ENCODE results near the gene STPG1. TPM values are rescaled to one million over a fixed set of nuclear protein-coding genes. Genes with fewer than 3 reads are reported as not detected.

STPG1 gene
- total and polyA plus RNA-seq, 2 donors (not counting 3 experiments of a cell fraction or from before 2014, with no cell fraction given): 6.3 to 10.2 TPM

DNA sequence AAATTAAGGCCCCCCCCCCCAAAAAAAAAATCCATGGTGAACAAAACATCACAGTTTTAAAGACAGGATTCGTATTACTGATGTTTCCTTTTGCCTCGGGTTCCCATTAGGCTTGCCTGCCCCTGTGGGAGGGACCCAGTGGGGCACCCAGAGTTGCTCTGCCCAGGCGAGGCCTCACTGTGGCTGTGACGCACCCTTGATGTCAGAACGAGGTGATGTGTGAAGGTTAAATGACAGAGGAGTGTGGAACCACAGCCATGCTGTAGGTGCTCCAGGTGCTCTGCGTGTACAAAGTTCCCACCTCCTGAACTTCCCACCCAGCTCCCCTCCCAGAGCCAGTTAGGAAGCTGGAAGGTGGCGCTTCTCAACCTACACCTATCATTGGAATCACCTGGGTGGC is 56.5 kb downstream of the STPG1 start:
- TF ChIP-seq GATA2 (IDR thresholded peaks at IDR 0.05; ENCODE audit: insufficient read depth, insufficient read length, low read depth, low read length): no peak
- no peak for TF ChIP-seq FOS (IDR thresholded peaks at IDR 0.05; ENCODE audit: borderline replicate concordance, insufficient read depth, low read length)
- TF ChIP-seq, protein P1, sequence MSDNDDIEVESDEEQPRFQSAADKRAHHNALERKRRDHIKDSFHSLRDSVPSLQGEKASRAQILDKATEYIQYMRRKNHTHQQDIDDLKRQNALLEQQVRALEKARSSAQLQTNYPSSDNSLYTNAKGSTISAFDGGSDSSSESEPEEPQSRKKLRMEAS (IDR thresholded peaks at IDR 0.05; ENCODE audit: insufficient read depth, insufficient read length): no peak
- no peak for TF ChIP-seq POLR2AphosphoS5 (IDR thresholded peaks at IDR 0.05; ENCODE audit: insufficient read depth, low read depth, low read length)
- TF ChIP-seq MYC (IDR thresholded peaks at IDR 0.05; ENCODE audit: low read depth, low read length): no peak
- TF ChIP-seq JUN (IDR thresholded peaks at IDR 0.05; ENCODE audit: borderline replicate concordance, insufficient read depth, insufficient read length, low read depth): no peak
- TF ChIP-seq EZH2 (IDR thresholded peaks at IDR 0.05; ENCODE audit: borderline replicate concordance, low read depth, low read length, severe bottlenecking): no peak
- TF ChIP-seq, protein P2, sequence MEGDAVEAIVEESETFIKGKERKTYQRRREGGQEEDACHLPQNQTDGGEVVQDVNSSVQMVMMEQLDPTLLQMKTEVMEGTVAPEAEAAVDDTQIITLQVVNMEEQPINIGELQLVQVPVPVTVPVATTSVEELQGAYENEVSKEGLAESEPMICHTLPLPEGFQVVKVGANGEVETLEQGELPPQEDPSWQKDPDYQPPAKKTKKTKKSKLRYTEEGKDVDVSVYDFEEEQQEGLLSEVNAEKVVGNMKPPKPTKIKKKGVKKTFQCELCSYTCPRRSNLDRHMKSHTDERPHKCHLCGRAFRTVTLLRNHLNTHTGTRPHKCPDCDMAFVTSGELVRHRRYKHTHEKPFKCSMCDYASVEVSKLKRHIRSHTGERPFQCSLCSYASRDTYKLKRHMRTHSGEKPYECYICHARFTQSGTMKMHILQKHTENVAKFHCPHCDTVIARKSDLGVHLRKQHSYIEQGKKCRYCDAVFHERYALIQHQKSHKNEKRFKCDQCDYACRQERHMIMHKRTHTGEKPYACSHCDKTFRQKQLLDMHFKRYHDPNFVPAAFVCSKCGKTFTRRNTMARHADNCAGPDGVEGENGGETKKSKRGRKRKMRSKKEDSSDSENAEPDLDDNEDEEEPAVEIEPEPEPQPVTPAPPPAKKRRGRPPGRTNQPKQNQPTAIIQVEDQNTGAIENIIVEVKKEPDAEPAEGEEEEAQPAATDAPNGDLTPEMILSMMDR (IDR thresholded peaks at IDR 0.05; ENCODE audit: extremely low read depth in 1 of 2, insufficient read depth in 1 of 2, low read depth in 1 of 2, low read length in 2 of 2): no peak
- no peak for TF ChIP-seq POLR2A (IDR thresholded peaks at IDR 0.05; ENCODE audit: low read depth, low read length)
- CTCF ChIA-PET: interaction anchor here (1.2 kb wide), 1 partner anchor 27 kb away, joined by 4 read pairs; no protein-coding TSS in a partner anchor

More for the DNA sequence above, 56.5 kb downstream of the STPG1 start:
- intact Hi-C loops (cut with micrococcal nuclease) (no loop called here), dilution Hi-C loops (cut with MboI; ENCODE audit: extremely low pct_ligation_motif_present, low sequenced_read_pairs) (no loop called here)
- Histone ChIP-seq H3K27me3 (ENCODE audit: control insufficient read depth in 2 of 2, insufficient read depth in 2 of 2, low read length in 2 of 2) (no peaks in the 10 kb centered on the region), H3K9ac (replicated peaks; ENCODE audit: extremely low read depth, insufficient read depth, low read length) (no peak overlapping the region), H3K79me2 (ENCODE audit: control insufficient read depth, insufficient read depth, low read length) (no peaks in the 10 kb centered on the region), H3K36me3 (ENCODE audit: control insufficient read depth in 2 of 2, extremely low read depth in 1 of 2, insufficient read depth in 2 of 2, low read length in 2 of 2) (no peaks in the 10 kb centered on the region), H3K4me2 (ENCODE audit: insufficient read depth, low read length) (no peak overlapping the region), H2AFZ (ENCODE audit: low read depth, low read length) (no peak overlapping the region), H3K27ac (ENCODE audit: insufficient read depth, low read depth, low read length) (no peak overlapping the region), H3K4me1 (ENCODE audit: control insufficient read depth, extremely low read depth, insufficient read depth, low read length) (no peaks in the 10 kb centered on the region), H3K9me3 (replicated peaks; ENCODE audit: control insufficient read depth, insufficient read depth, low read length) (no peaks in the 10 kb centered on the region), H4K20me1 (replicated peaks; ENCODE audit: control insufficient read depth, extremely low read depth, insufficient read depth, low read length) (no peaks in the 10 kb centered on the region), H3K4me3 (replicated peaks in 1 of 3; ENCODE audit: insufficient read depth in 1 of 3, low read depth in 1 of 3, low read length in 3 of 3) (no peak overlapping the region), H3K9me1 (replicated peaks; ENCODE audit: control insufficient read depth, extremely low read depth, insufficient read depth, low read length) (no peaks in the 10 kb centered on the region)
- no TSS peak for BruUV-seq (replicated peaks)
- no peak for DNase-seq (ENCODE audit: low read depth, low spot score)
- POLR2A ChIA-PET: no interaction called here
- FAIRE-seq: no peak

Measured in endothelial cell of umbilical vein (primary cell).